ENCODE results near the gene HCN4.

The HCN4 gene

GRCh38 chr15:73341886-73342600 lies 26.7 kb downstream of the HCN4 start:
- TF ChIP-seq, protein P1, sequence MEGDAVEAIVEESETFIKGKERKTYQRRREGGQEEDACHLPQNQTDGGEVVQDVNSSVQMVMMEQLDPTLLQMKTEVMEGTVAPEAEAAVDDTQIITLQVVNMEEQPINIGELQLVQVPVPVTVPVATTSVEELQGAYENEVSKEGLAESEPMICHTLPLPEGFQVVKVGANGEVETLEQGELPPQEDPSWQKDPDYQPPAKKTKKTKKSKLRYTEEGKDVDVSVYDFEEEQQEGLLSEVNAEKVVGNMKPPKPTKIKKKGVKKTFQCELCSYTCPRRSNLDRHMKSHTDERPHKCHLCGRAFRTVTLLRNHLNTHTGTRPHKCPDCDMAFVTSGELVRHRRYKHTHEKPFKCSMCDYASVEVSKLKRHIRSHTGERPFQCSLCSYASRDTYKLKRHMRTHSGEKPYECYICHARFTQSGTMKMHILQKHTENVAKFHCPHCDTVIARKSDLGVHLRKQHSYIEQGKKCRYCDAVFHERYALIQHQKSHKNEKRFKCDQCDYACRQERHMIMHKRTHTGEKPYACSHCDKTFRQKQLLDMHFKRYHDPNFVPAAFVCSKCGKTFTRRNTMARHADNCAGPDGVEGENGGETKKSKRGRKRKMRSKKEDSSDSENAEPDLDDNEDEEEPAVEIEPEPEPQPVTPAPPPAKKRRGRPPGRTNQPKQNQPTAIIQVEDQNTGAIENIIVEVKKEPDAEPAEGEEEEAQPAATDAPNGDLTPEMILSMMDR (IDR thresholded peaks at IDR 0.05; ENCODE audit: control insufficient read depth, insufficient read depth, low read depth, low read length, missing control alignments) = no peak
- DNase-seq (ENCODE audit: low read depth) = no peak
- H3K4me3 ChIP-seq (ENCODE audit: control insufficient read depth, low read depth, low read length) = no peak overlapping the region

DNA sequence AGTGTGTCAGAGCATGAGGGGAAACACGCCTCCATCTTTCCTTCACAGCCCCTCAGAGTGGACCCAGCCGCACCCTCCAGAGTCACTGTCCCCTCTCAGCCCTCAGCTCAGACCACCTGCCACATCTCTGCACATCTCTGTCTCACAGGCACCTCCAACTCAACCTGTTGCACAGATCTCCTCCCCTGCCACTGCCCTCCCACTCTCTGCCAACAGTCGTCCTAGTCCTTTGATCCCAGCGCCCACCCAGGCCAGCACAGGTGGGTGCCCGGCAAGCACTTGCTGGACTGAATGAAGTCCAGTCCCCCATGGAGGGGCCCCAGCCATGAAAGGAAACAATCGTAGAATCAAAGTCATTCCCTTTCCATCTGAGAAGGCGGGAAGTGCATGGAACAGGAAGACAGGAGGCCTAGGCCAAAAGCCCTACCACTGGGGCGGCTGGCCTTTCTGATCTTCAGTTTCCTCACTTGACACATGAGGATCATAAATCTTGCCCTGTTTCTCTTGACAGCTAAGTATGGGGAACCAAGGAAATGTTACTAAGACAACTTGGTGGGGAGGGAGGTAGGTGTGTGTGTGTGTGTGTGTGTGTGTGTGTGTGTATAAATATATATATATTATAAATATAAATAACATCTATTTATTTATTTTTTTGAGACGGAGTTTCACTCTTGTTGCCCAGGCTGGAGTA lies 28.1 kb downstream of the HCN4 start:
- no peak for DNase-seq (ENCODE audit: low read depth)
- TF ChIP-seq, protein P1 (IDR thresholded peaks at IDR 0.05; ENCODE audit: control insufficient read depth, insufficient read depth, low read depth, low read length, missing control alignments) = no peak
- H3K4me3 ChIP-seq (ENCODE audit: control insufficient read depth, low read depth, low read length) = no peak overlapping the region

- TF ChIP-seq, protein P1 (IDR thresholded peaks at IDR 0.05; ENCODE audit: control insufficient read depth, insufficient read depth, low read depth, low read length, missing control alignments) = no peak
- DNase-seq (ENCODE audit: low read depth) = no peak
- no peak overlapping the region for H3K4me3 ChIP-seq (ENCODE audit: control insufficient read depth, low read depth, low read length)
Measured at GRCh38 chr15:73338606-73339374, 30.0 kb downstream of the HCN4 start.

DNA sequence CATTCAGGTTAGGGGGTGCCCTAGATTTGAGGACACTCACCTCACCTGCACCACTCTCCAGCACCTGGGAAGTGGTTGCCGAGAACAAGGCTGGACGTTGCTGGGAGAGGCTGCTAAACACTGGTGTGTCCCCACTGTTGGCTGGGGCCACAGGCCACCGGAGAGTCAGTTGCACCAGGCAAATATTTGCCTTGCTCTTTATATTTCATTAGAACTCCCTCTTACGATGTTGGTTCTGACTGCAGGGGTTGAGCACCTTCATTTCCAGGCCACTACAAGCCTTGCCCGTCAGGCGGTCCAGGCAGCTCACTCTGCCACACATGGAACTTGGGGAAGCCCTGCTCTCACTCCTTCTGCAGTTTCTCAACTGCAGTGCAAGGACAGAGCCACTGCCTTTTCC lies 30.7 kb downstream of the HCN4 start:
- TF ChIP-seq, protein P1 (IDR thresholded peaks at IDR 0.05; ENCODE audit: control insufficient read depth, insufficient read depth, low read depth, low read length, missing control alignments) = no peak
- H3K4me3 ChIP-seq (ENCODE audit: control insufficient read depth, low read depth, low read length) = no peak overlapping the region
- DNase-seq (ENCODE audit: low read depth) = no peak

DNA sequence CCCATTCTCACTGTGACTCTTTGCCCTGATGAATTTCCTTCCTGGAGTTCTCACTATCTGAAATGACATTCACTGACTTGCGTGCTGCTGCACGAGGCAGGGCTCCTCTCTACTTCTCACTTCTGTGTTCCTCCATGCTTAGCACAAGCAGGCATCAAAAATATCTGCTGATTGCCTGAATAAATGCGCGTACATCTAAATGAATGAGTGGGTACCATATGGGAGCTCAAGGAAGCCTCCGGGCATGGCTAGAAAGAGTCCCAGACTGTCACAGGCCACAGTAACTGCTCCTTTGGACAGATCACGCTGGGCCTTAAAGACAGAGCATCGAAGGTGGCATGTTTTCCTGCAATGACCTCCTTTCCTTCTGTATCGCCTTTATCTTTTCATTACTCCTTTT lies 31.6 kb downstream of the HCN4 start:
- DNase-seq (ENCODE audit: low read depth) = no peak
- TF ChIP-seq, protein P1 (IDR thresholded peaks at IDR 0.05; ENCODE audit: control insufficient read depth, insufficient read depth, low read depth, low read length, missing control alignments) = no peak
- no peak overlapping the region for H3K4me3 ChIP-seq (ENCODE audit: control insufficient read depth, low read depth, low read length)

- H3K4me3 ChIP-seq (ENCODE audit: control insufficient read depth, low read depth, low read length) = no peak overlapping the region
- DNase-seq (ENCODE audit: low read depth) = no peak
- TF ChIP-seq, protein P1 (IDR thresholded peaks at IDR 0.05; ENCODE audit: control insufficient read depth, insufficient read depth, low read depth, low read length, missing control alignments) = no peak
Measured at GRCh38 chr15:73336756-73337155, 32.0 kb downstream of the HCN4 start.

Measured in AG09309 (cell line).